Heart left ventricle (tissue), 13 donors: ENCODE results near the gene AKAP8.

Experiments
- CTCF ChIP-seq, 12 donors: fragments of 200-600 bp; sonication (generic) in 4 of 12; IDR thresholded peaks; one replicate each; pipeline versions ENCODE4 v1.5.0 to v1.8.0; 2018 to 2022; ENCODE audit warnings: antibody characterized with exemption in 12 of 12, mild to moderate bottlenecking in 5 of 12
- POLR2A ChIP-seq, 2 donors: fragments of 450-650 bp; IDR thresholded peaks; one replicate each; pipeline ENCODE4 v1.6.1; 2017; ENCODE audit warnings: antibody characterized with exemption in 2 of 2, mild to moderate bottlenecking in 2 of 2, moderate library complexity in 2 of 2
- donor health status: ischemic (EF 13 %, LVEDD 7.1; RV severe dilation, severe dysfunction).
- donor health status: DM: no; HTN: yes; CAD: no.
- donor health status: DM: no; HTN: no; CAD: no.
- donor health status: ischemic (EF 25% LVEDD 6.9; RV normal size, moderate dysfunction).
- donor health status: ischemic (EF 25% LVEDD 5.7; RV mildly dilated, moderate dysfunction).
- donor health status: ischemic (EF 35%, LVEDD 5.7; RV mildly dilated, moderate dysfunction).
- donor health status: nonischemic (EF 11% LVEDD 7.7; RV severe dilation, severe dysfunction).
- donor health status: DM: yes; HTN: yes; CAD: no.
- donor health status: PGD.
- donor health status: ischemic (EF 29% LVEDD 5.4; RV normal size, mild dysfunction).
- donor health status: nonischemic (EF 23%, LVEDD 6.1; RV moderate dilation, normal function).

GRCh38 chr19:15367439-15367838 is 12.1 kb downstream of the AKAP8 start:
- TF ChIP-seq CTCF (IDR thresholded peaks at IDR 0.05) = no peak
- TF ChIP-seq POLR2A (IDR thresholded peaks at IDR 0.05) = no peak
